H9 (cell line): Measurements from ENCODE around the gene SLC5A1. TPM values are rescaled to one million over a fixed set of nuclear protein-coding genes. Genes with fewer than 3 reads are reported as not detected.

Source experiments
- DNase-seq: peaks from one replicate; pipeline ENCODE4 v3.0.0-alpha.2; 2017
- H2AFZ ChIP-seq: one replicate; pipeline ENCODE4 v1.6.1; 2013; ENCODE audit warnings: mild to moderate bottlenecking, low read length, control low read depth, moderate library complexity
- H2AK5ac ChIP-seq: 2 replicates; pipeline ENCODE4 v1.6.1; 2013; ENCODE audit warnings: low read length, control low read depth, mixed read lengths; ENCODE audit not compliant: insufficient read length
- H2BK120ac ChIP-seq: one replicate; pipeline ENCODE4 v1.6.1; 2013; ENCODE audit warnings: low read depth, mild to moderate bottlenecking, low read length, control low read depth, inconsistent platforms; ENCODE audit not compliant: poor library complexity, severe bottlenecking
- H2BK12ac ChIP-seq: 2 replicates; pipeline ENCODE4 v1.6.1; 2013; ENCODE audit warnings: low read length, control low read depth, mixed read lengths, low read depth; ENCODE audit not compliant: insufficient read length
- H2BK15ac ChIP-seq: 2 replicates; pipeline ENCODE4 v1.6.1; 2013; ENCODE audit warnings: low read depth, low read length, control low read depth
- H2BK20ac ChIP-seq: one replicate; pipeline ENCODE4 v1.6.1; 2013; ENCODE audit warnings: low read depth, mild to moderate bottlenecking, low read length, control low read depth, inconsistent platforms; ENCODE audit not compliant: poor library complexity, severe bottlenecking
- H2BK5ac ChIP-seq: 2 replicates; pipeline ENCODE4 v1.6.1; 2013; ENCODE audit warnings: low read length, control low read depth, mixed read lengths; ENCODE audit not compliant: insufficient read length
- H3K14ac ChIP-seq: 2 replicates; pipeline ENCODE4 v1.6.1; 2013; ENCODE audit warnings: low read length, control low read depth; ENCODE audit not compliant: insufficient read depth
- H3K18ac ChIP-seq: 2 replicates; pipeline ENCODE4 v1.6.1; 2013; ENCODE audit warnings: low read depth, mild to moderate bottlenecking, mixed read lengths, low read length, control low read depth; ENCODE audit not compliant: insufficient read length
- H3K23ac ChIP-seq: 2 replicates; pipeline ENCODE4 v1.6.1; 2013; ENCODE audit warnings: low read length, control low read depth, mixed read lengths, low read depth; ENCODE audit not compliant: insufficient read length
- H3K23me2 ChIP-seq: 2 replicates; pipeline ENCODE4 v1.6.1; 2013; ENCODE audit warnings: low read depth, mild to moderate bottlenecking, mixed read lengths, low read length, control low read depth; ENCODE audit not compliant: insufficient read length, poor library complexity, severe bottlenecking
- H3K27ac ChIP-seq: 2 replicates; pipeline ENCODE4 v1.5.1; 2013; ENCODE audit warnings: low read length, control low read depth, mixed read lengths, low read depth; ENCODE audit not compliant: insufficient read length
- H3K27me3 ChIP-seq: 2 replicates; pipeline ENCODE4 v1.6.1; 2013; ENCODE audit warnings: low read length, control low read depth, inconsistent platforms; ENCODE audit not compliant: insufficient read depth
- H3K4ac ChIP-seq: 2 replicates; pipeline ENCODE4 v1.6.1; 2013; ENCODE audit warnings: low read depth, mild to moderate bottlenecking, control low read depth, inconsistent platforms, low read length, moderate library complexity
- H3K4me1 ChIP-seq: 2 replicates; pipeline ENCODE4 v1.6.1; 2013; ENCODE audit warnings: low read length, control low read depth, inconsistent platforms; ENCODE audit not compliant: insufficient read depth
- H3K4me2 ChIP-seq: 2 replicates; pipeline ENCODE4 v1.6.1; 2013; ENCODE audit warnings: low read length, control low read depth, mixed read lengths; ENCODE audit not compliant: insufficient read length, insufficient read depth
- H3K56ac ChIP-seq: 2 replicates; pipeline ENCODE4 v1.6.1; 2013; ENCODE audit warnings: low read depth, mild to moderate bottlenecking, mixed read lengths, low read length, control low read depth; ENCODE audit not compliant: insufficient read length
- H3K79me1 ChIP-seq: 2 replicates; pipeline ENCODE4 v1.6.1; 2013; ENCODE audit warnings: low read depth, mild to moderate bottlenecking, moderate library complexity, low read length, control low read depth, inconsistent platforms; ENCODE audit not compliant: insufficient read depth, poor library complexity, severe bottlenecking
- H3K79me2 ChIP-seq: 2 replicates; pipeline ENCODE4 v1.6.1; 2013; ENCODE audit warnings: low read length, control low read depth, inconsistent platforms; ENCODE audit not compliant: insufficient read depth
- H3K9ac ChIP-seq: 2 replicates; pipeline ENCODE4 v1.6.1; 2013; ENCODE audit warnings: low read length, control low read depth, mixed read lengths; ENCODE audit not compliant: insufficient read length; ENCODE audit errors: extremely low read depth
- H3K9me3 ChIP-seq: one replicate; pipeline ENCODE4 v1.6.1; 2013; ENCODE audit warnings: low read depth, low read length, inconsistent platforms; ENCODE audit not compliant: control insufficient read depth
- H3T11ph ChIP-seq: one replicate; pipeline ENCODE4 v1.6.1; 2013; ENCODE audit warnings: mild to moderate bottlenecking, low read length, control low read depth, inconsistent platforms
- H4K20me1 ChIP-seq: one replicate; pipeline ENCODE4 v1.6.1; 2013; ENCODE audit not compliant: control insufficient read depth, insufficient read length, insufficient read depth
- H4K5ac ChIP-seq: 2 replicates; pipeline ENCODE4 v1.6.1; 2013; ENCODE audit warnings: low read depth, mild to moderate bottlenecking, mixed read lengths, low read length, control low read depth; ENCODE audit not compliant: insufficient read length
- H4K8ac ChIP-seq: replicated peaks from 2 replicates; pipeline ENCODE4 v1.6.1; 2013; ENCODE audit warnings: low read length, control low read depth, mixed read lengths, low read depth; ENCODE audit not compliant: insufficient read length
- H4K91ac ChIP-seq: 2 replicates; pipeline ENCODE4 v1.6.1; 2013; ENCODE audit warnings: low read depth, mild to moderate bottlenecking, moderate library complexity, mixed read lengths, low read length, control low read depth; ENCODE audit not compliant: insufficient read length
- H3K27ac Mint-ChIP-seq, 3 experiments: 2 replicates in 2 of 3; 3 replicates in 1 of 3; pipeline ENCODE4 v1.8.0; 2020 to 2021; ENCODE audit warnings: mixed read lengths in 3 of 3, mild to moderate bottlenecking in 1 of 3, moderate library complexity in 1 of 3
- H3K27me3 Mint-ChIP-seq: 2 replicates; pipeline ENCODE4 v1.8.0; 2021; ENCODE audit warnings: low read depth, mild to moderate bottlenecking, moderate library complexity, mixed read lengths
- H3K36me3 Mint-ChIP-seq, 3 experiments: 2 replicates in 2 of 3; 3 replicates in 1 of 3; pipeline ENCODE4 v1.8.0; 2020 to 2021; ENCODE audit warnings: low read depth in 3 of 3, mixed read lengths in 3 of 3; ENCODE audit not compliant: insufficient read depth in 1 of 3
- H3K4me1 Mint-ChIP-seq, 2 experiments: 2 replicates each; pipeline ENCODE4 v1.8.0; 2020; ENCODE audit warnings: mixed read lengths in 2 of 2
- H3K4me3 Mint-ChIP-seq, 2 experiments: 2 replicates in 1 of 2; 3 replicates in 1 of 2; pipeline ENCODE4 v1.8.0; 2020 to 2021; ENCODE audit warnings: mild to moderate bottlenecking in 2 of 2, mixed read lengths in 2 of 2, moderate library complexity in 1 of 2
- H3K9me3 Mint-ChIP-seq, 2 experiments: 2 replicates in 1 of 2; 3 replicates in 1 of 2; pipeline ENCODE4 v1.8.0; 2020; ENCODE audit warnings: mild to moderate bottlenecking in 2 of 2, mixed read lengths in 2 of 2, moderate library complexity in 1 of 2
- CTCF ChIP-seq: fragments of 200-600 bp; sonication (generic); conservative IDR thresholded peaks from 3 replicates; pipeline ENCODE4 v1.8.0; 2021; ENCODE audit warnings: antibody characterized with exemption, mild to moderate bottlenecking
- WGBS: extraction: QIAGEN DNeasy Blood & Tissue Kit; methylation state at CpG from one replicate; pipeline ENCODE4 v1.1.7; 2013; ENCODE audit warnings: missing lambda C conversion rate, low lambda C conversion rate, mixed read lengths; ENCODE audit not compliant: insufficient read length; ENCODE audit errors: extremely low coverage; 5-methylcytosine and 5-hydroxymethylcytosine counted together
- total RNA-seq: library from RNA; stranded (reverse); gene quantifications from 2 replicates; pipeline ENCODE4 v1.2.1, GENCODE V29; 2021

The SLC5A1 gene
- total RNA-seq, 1 experiment from 2014 or later: not detected

GRCh38 chr22:32018056-32018455, 25.0 kb upstream of the SLC5A1 start:
- Histone ChIP-seq H2AFZ (no peak overlapping the region), H3K23me2 (no peaks in the 10 kb centered on the region), H4K5ac (no peak overlapping the region), H3K27ac (no peak overlapping the region), H4K8ac (no peak overlapping the region), H3K27me3 (no peaks in the 10 kb centered on the region), H3K18ac (no peak overlapping the region), H2BK15ac (no peak overlapping the region), H3K4me1 (no peaks in the 10 kb centered on the region), H3K56ac (no peak overlapping the region), H2BK120ac (no peak overlapping the region), H3T11ph (no peak overlapping the region), H3K79me1 (no peaks in the 10 kb centered on the region), H2BK20ac (no peak overlapping the region), H3K4ac (no peak overlapping the region), H2BK5ac (no peak overlapping the region), H3K9me3 (no peaks in the 10 kb centered on the region), H3K23ac (no peak overlapping the region), H2BK12ac (no peak overlapping the region), H3K9ac (no peak overlapping the region), H2AK5ac (no peak overlapping the region), H4K20me1 (peaks cover 2% of the 10 kb centered on the region), H3K14ac (no peak overlapping the region), H3K4me2 (no peak overlapping the region), H3K79me2 (no peaks in the 10 kb centered on the region), H4K91ac (no peak overlapping the region)
- Mint-ChIP-seq H3K4me3 (no peak overlapping the region), H3K4me1 (no peaks in the 10 kb centered on the region), H3K9me3 (peaks cover 9 to 10% of the 10 kb centered on the region in 2 experiments), H3K27me3 (peaks cover 50% of the 10 kb centered on the region), H3K27ac (no peak overlapping the region), H3K36me3 (no peaks in the 10 kb centered on the region; a peak in 2 of 7 replicates)
- WGBS: no CpG with 5 or more reads among the region's 2 CpGs
- no peak for TF ChIP-seq CTCF
- no peak for DNase-seq
